HL-60 (cell line): ENCODE data around the gene CLRN1.

Experiments used
- DNase-seq, 2 experiments: peaks; one replicate each; pipeline ENCODE4 v3.0.0-alpha.2; 2010 to 2020; ENCODE audit warnings: low read depth in 1 of 2, low spot score in 1 of 2
- H3K27ac ChIP-seq: fragments of 250-450 bp; sonication (Bioruptor Pico); replicated peaks from 2 replicates; pipeline ENCODE4 v1.5.1; 2020; ENCODE audit warnings: mild to moderate bottlenecking, moderate library complexity
- H3K27me3 ChIP-seq: fragments of 250-450 bp; sonication (Bioruptor Pico); 2 replicates; pipeline ENCODE4 v1.5.1; 2021; ENCODE audit warnings: mild to moderate bottlenecking, moderate library complexity; ENCODE audit not compliant: insufficient read depth, poor library complexity, severe bottlenecking
- H3K4me3 ChIP-seq: replicated peaks from 2 replicates; pipeline ENCODE4 v1.5.1; 2011; ENCODE audit warnings: mild to moderate bottlenecking, control low read depth, low read length; ENCODE audit not compliant: insufficient read depth
- CTCF ChIP-seq: IDR thresholded peaks from one replicate; pipeline ENCODE4 v1.5.1; 2011; ENCODE audit warnings: low read length, control low read depth, inconsistent platforms; ENCODE audit not compliant: insufficient read depth
- GABPA ChIP-seq: IDR thresholded peaks from 2 replicates; pipeline ENCODE4 v1.6.1; 2012; ENCODE audit warnings: low read depth
- POLR2AphosphoS5 ChIP-seq: IDR thresholded peaks from 2 replicates; pipeline ENCODE4 v1.6.1; 2012; ENCODE audit warnings: low read depth
- REST ChIP-seq: IDR thresholded peaks from 2 replicates; pipeline ENCODE4 v1.6.1; 2012; ENCODE audit warnings: low read depth; ENCODE audit not compliant: insufficient replicate concordance
- SPI1 ChIP-seq: IDR thresholded peaks from 2 replicates; pipeline ENCODE4 v1.6.1; 2012; ENCODE audit warnings: low read depth, mild to moderate bottlenecking, borderline replicate concordance
- long read RNA-seq: library from polyadenylated mRNA; unstranded; transcript quantifications from one replicate; pipeline ENCODE4 v2.0.0, GENCODE V29; 2020

The CLRN1 gene
- long read RNA-seq: 0 reads

- TF ChIP-seq POLR2AphosphoS5: no peak
- no peak for TF ChIP-seq SPI1
- no peak for TF ChIP-seq REST
- TF ChIP-seq CTCF: no peak
- no peak for TF ChIP-seq GABPA
- no peak for DNase-seq
- H3K27me3 ChIP-seq: peaks cover 9% of the 10 kb centered on the region
- H3K4me3 ChIP-seq: no peak within 1 kb of the TSS
- no peak within 1 kb of the TSS for H3K27ac ChIP-seq
Measured at GRCh38 chr3:150972366-150973071, at the start of gene CLRN1. Gene CLRN1, minus strand, starts transcription at chr3:150972727. Its CDS starts 19 bp downstream, at chr3:150972708.

GRCh38 chr3:151016478-151016795 is 43.9 kb upstream of the CLRN1 start:
- Histone ChIP-seq H3K4me3 (no peak overlapping the region), H3K27ac (no peak overlapping the region), H3K27me3 (peaks cover 8% of the 10 kb centered on the region)
- TF ChIP-seq CTCF (no peak), REST (no peak), GABPA (no peak), POLR2AphosphoS5 (no peak), SPI1 (no peak)
- DNase-seq: no peak

DNA sequence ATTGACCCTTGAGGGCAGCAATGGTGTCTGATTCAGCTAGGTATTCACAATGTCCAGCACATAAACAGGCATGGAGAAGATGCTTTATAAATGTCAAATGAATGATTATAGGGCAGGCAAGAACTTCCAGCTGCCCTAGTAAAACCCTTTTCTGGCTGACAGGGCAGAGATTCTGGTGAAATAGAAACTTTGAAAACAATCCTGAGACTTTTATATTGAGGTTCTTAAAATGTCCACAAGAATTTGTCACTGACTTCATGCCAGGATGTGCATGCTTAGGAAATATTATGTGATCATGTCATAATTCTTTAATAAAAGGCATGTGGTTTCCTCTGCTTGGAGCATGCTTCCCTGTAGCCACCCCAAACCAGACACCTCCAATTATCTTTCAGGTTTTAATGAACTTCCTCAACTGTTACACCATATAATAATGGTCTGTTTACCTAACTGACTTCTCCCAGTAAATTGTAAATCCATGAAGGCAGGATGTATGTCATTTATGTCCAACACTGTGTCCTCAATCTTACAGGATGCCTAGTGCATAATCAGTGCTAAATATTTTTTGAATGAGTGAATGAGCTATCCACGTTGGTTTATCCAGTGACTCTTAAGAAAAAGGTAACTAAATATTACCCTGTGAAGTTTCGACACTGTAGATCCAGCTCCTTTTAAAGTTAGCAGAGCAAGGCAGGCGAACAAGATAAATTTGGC is 43.4 kb upstream of the CLRN1 start:
- TF ChIP-seq SPI1 (no peak), POLR2AphosphoS5 (no peak), CTCF (no peak), GABPA (no peak), REST (no peak)
- no peak overlapping the region for H3K4me3 ChIP-seq
- peak in 1 of 2 experiments; percentile 10 for DNase-seq
- H3K27me3 ChIP-seq: peaks cover 8% of the 10 kb centered on the region
- no peak overlapping the region for H3K27ac ChIP-seq
